Measurements from ENCODE around the gene SPIN1.

DNA sequence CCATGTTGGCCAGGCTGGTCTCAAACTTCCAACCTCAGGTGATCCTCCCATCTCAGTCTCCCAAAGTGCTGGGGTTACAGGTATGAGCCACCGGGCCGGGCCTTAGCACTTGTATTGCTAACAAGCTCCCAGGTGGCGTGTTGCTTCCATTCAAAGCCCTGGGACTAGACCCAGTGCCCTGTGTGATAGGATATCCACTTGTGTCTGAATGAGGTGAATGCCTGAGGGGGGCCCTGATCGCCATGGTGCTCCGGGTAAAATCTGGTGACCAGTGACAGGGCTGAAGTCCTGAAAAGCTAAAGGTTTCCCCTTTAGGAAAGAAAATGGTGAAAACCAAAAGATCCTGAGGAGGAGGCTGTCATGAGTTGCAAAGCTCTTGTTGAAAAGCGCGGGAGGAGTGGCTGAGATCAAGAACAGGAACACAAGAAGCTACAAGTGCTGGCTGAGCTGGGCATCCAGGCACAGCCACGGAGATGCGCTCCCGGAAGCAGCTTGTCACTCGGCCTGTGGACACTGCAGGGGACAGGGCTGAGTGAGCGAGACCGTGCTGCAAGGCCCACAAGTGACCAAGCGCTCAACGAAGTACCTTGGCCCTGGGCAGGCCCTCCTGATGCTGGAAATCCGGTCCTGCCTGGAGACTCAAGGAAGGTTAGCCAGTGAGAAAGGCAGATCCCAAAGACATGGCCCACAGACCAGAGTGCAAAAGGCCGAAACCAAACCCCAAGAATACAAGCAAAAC, 106.9 kb downstream of the SPIN1 start:
- TF ChIP-seq, protein P1, sequence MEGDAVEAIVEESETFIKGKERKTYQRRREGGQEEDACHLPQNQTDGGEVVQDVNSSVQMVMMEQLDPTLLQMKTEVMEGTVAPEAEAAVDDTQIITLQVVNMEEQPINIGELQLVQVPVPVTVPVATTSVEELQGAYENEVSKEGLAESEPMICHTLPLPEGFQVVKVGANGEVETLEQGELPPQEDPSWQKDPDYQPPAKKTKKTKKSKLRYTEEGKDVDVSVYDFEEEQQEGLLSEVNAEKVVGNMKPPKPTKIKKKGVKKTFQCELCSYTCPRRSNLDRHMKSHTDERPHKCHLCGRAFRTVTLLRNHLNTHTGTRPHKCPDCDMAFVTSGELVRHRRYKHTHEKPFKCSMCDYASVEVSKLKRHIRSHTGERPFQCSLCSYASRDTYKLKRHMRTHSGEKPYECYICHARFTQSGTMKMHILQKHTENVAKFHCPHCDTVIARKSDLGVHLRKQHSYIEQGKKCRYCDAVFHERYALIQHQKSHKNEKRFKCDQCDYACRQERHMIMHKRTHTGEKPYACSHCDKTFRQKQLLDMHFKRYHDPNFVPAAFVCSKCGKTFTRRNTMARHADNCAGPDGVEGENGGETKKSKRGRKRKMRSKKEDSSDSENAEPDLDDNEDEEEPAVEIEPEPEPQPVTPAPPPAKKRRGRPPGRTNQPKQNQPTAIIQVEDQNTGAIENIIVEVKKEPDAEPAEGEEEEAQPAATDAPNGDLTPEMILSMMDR (IDR thresholded peaks at IDR 0.05): no peak
- no peak for TF ChIP-seq POLR2A (IDR thresholded peaks at IDR 0.05)
